Measurements from ENCODE around the gene ZKSCAN7. TPM values are rescaled to one million over a fixed set of nuclear protein-coding genes. Genes with fewer than 3 reads are reported as not detected.
A peak's percentile ranks its signal among the peaks of the same experiment; 100 is the strongest.

The ZKSCAN7 gene
- total RNA-seq, 1 experiment from 2014 or later: not detected

DNA sequence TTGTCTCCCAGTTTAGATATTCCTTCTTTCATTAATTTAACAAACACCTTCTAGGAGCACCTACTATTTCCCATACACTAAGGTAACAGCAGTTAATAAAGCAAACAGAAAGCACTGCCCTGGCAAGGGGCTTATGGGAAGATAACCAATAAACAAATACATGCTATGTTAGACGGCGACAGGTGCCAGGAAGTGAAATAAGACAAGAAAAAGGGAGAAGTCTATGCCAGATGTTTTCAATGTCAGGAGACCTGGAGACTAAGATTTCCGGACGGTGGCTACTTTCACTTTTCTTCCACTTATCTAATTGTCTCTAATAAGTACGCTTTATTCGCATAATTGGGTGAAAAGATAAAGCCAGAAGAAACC lies 45.0 kb upstream of the ZKSCAN7 start:
- in situ Hi-C loops (cut with HindIII; ENCODE audit: low pct_unique_long_range_greater_than_20kb, low sequenced_read_pairs): no loop called here

GRCh38 chr3:44511238-44511566 lies 43.8 kb upstream of the ZKSCAN7 start:
- POLR2A ChIA-PET: no interaction called here
- Histone ChIP-seq H3K4me1 (ENCODE audit: control insufficient read depth, insufficient read depth, low read length) (peaks cover 5% of the 10 kb centered on the region; the same call in 1 of the 2 replicates), H3K27me3 (ENCODE audit: control insufficient read depth, insufficient read depth, low read length) (no peaks in the 10 kb centered on the region), H3K36me3 (ENCODE audit: control insufficient read depth, insufficient read depth, low read length) (peaks cover 4% of the 10 kb centered on the region; the same call in 1 of the 2 replicates), H3K9me3 (ENCODE audit: control insufficient read depth, insufficient read depth, low read depth, low read length) (peaks cover 5% of the 10 kb centered on the region; the same call in 1 of the 2 replicates), H3K27ac (ENCODE audit: low read length) (peak overlapping the region; percentile 44), H3K4me3 (ENCODE audit: low read depth in 2 of 2, low read length in 2 of 2) (peak overlapping the region; percentile 73 to 90)
- no peak for ATAC-seq
- intact Hi-C loops (cut with micrococcal nuclease; ENCODE audit: unreplicated experiment): loop anchor here (10.0 kb wide), 1 partner anchor 186 kb away; no protein-coding TSS in a partner anchor
- in situ Hi-C loops (cut with HindIII; ENCODE audit: low pct_unique_long_range_greater_than_20kb, low sequenced_read_pairs): no loop called here
- DNase-seq (ENCODE audit: low read depth, low spot score): no peak
- CTCF ChIA-PET: no interaction called here
- TF ChIP-seq, protein P1, sequence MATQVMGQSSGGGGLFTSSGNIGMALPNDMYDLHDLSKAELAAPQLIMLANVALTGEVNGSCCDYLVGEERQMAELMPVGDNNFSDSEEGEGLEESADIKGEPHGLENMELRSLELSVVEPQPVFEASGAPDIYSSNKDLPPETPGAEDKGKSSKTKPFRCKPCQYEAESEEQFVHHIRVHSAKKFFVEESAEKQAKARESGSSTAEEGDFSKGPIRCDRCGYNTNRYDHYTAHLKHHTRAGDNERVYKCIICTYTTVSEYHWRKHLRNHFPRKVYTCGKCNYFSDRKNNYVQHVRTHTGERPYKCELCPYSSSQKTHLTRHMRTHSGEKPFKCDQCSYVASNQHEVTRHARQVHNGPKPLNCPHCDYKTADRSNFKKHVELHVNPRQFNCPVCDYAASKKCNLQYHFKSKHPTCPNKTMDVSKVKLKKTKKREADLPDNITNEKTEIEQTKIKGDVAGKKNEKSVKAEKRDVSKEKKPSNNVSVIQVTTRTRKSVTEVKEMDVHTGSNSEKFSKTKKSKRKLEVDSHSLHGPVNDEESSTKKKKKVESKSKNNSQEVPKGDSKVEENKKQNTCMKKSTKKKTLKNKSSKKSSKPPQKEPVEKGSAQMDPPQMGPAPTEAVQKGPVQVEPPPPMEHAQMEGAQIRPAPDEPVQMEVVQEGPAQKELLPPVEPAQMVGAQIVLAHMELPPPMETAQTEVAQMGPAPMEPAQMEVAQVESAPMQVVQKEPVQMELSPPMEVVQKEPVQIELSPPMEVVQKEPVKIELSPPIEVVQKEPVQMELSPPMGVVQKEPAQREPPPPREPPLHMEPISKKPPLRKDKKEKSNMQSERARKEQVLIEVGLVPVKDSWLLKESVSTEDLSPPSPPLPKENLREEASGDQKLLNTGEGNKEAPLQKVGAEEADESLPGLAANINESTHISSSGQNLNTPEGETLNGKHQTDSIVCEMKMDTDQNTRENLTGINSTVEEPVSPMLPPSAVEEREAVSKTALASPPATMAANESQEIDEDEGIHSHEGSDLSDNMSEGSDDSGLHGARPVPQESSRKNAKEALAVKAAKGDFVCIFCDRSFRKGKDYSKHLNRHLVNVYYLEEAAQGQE (IDR thresholded peaks at IDR 0.05; ENCODE audit: insufficient read depth in 1 of 2, low read depth in 2 of 2, low read length in 1 of 2): no peak
- TF ChIP-seq POLR2AphosphoS5 (IDR thresholded peaks at IDR 0.05; ENCODE audit: low read depth, low read length) (no peak), SIN3A (IDR thresholded peaks at IDR 0.05; ENCODE audit: borderline replicate concordance, insufficient read depth, low read depth, low read length) (no peak), TCF7L2 (IDR thresholded peaks at IDR 0.05; ENCODE audit: low read depth, low read length) (no peak)
- TF ChIP-seq, protein P2, sequence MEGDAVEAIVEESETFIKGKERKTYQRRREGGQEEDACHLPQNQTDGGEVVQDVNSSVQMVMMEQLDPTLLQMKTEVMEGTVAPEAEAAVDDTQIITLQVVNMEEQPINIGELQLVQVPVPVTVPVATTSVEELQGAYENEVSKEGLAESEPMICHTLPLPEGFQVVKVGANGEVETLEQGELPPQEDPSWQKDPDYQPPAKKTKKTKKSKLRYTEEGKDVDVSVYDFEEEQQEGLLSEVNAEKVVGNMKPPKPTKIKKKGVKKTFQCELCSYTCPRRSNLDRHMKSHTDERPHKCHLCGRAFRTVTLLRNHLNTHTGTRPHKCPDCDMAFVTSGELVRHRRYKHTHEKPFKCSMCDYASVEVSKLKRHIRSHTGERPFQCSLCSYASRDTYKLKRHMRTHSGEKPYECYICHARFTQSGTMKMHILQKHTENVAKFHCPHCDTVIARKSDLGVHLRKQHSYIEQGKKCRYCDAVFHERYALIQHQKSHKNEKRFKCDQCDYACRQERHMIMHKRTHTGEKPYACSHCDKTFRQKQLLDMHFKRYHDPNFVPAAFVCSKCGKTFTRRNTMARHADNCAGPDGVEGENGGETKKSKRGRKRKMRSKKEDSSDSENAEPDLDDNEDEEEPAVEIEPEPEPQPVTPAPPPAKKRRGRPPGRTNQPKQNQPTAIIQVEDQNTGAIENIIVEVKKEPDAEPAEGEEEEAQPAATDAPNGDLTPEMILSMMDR (IDR thresholded peaks at IDR 0.05): no peak
- no TSS peak for BruUV-seq (replicated peaks)

More for the DNA sequence above, 45.0 kb upstream of the ZKSCAN7 start:
- TF ChIP-seq, protein P1 (IDR thresholded peaks at IDR 0.05; ENCODE audit: insufficient read depth in 1 of 2, low read depth in 2 of 2, low read length in 1 of 2): no peak
- TF ChIP-seq, protein P2 (IDR thresholded peaks at IDR 0.05): no peak
- TF ChIP-seq SIN3A (IDR thresholded peaks at IDR 0.05; ENCODE audit: borderline replicate concordance, insufficient read depth, low read depth, low read length) (no peak), TCF7L2 (IDR thresholded peaks at IDR 0.05; ENCODE audit: low read depth, low read length) (no peak), POLR2AphosphoS5 (IDR thresholded peaks at IDR 0.05; ENCODE audit: low read depth, low read length) (no peak; the same call in 1 of the 2 replicates)
- Histone ChIP-seq H3K27ac (ENCODE audit: low read length) (peak overlapping the region; percentile 84), H3K9me3 (ENCODE audit: control insufficient read depth, insufficient read depth, low read depth, low read length) (peaks cover 16% of the 10 kb centered on the region; the same call in 1 of the 2 replicates), H3K4me3 (ENCODE audit: low read depth in 2 of 2, low read length in 2 of 2) (peak overlapping the region; percentile 82 to 90), H3K27me3 (ENCODE audit: control insufficient read depth, insufficient read depth, low read length) (no peaks in the 10 kb centered on the region), H3K4me1 (ENCODE audit: control insufficient read depth, insufficient read depth, low read length) (peaks cover 5% of the 10 kb centered on the region; the same call in 1 of the 2 replicates), H3K36me3 (ENCODE audit: control insufficient read depth, insufficient read depth, low read length) (peaks cover 4% of the 10 kb centered on the region; the same call in 1 of the 2 replicates)
- intact Hi-C loops (cut with micrococcal nuclease; ENCODE audit: unreplicated experiment): loop anchor here (10.0 kb wide), 1 partner anchor 185 kb away; no protein-coding TSS in a partner anchor
- ChIA-PET CTCF (no interaction called here), POLR2A (interaction anchor here (0.6 kb wide), 1 partner anchor 136 kb away, joined by 4 read pairs; no protein-coding TSS in a partner anchor)
- ATAC-seq (peak; percentile 30), DNase-seq (ENCODE audit: low read depth, low spot score) (no peak)
- BruUV-seq (replicated peaks): no TSS peak

Data from Panc1 (cell line).